Endothelial cell of umbilical vein (primary cell): ENCODE measurements around the gene EIF2D. TPM values are rescaled to one million over a fixed set of nuclear protein-coding genes. Genes with fewer than 3 reads are reported as not detected.

ENCODE experiments used
- BruUV-seq: library from RNA; stranded (reverse); fragments of 400-500 nt; replicated peaks from 2 replicates; lab custom pipeline; 2021; lab: Mats Ljungman, UMichigan
- CTCF ChIA-PET: fragments of 300-600, 350-600 bp; sonication (Branson Sonifier 250); formaldehyde crosslinking; loops from one replicate; lab custom pipeline; 2021; ENCODE audit warnings: antibody characterized with exemption, inconsistent platforms; lab: Charles Lee
- POLR2A ChIA-PET: fragments of 300-600, 350-600 bp; sonication (Branson Sonifier 250); formaldehyde crosslinking; loops from one replicate; lab custom pipeline; 2021; ENCODE audit warnings: antibody characterized with exemption, inconsistent platforms; lab: Charles Lee
- DNase-seq: peaks from one replicate; pipeline ENCODE4 v3.0.0-alpha.2; 2011; ENCODE audit warnings: low read depth, low spot score
- FAIRE-seq: peaks from 2 replicates; lab custom pipeline; 2011; peaks lifted over from hg19 to GRCh38; lab: Jason Lieb, UNC
- H2AFZ ChIP-seq: 2 replicates; pipeline ENCODE4 v1.6.0; 2012; ENCODE audit warnings: low read depth, low read length, control low read depth, inconsistent platforms
- H3K27ac ChIP-seq: 2 replicates; pipeline ENCODE4 v1.5.1; 2011; ENCODE audit warnings: low read depth, mild to moderate bottlenecking, control low read depth, low read length, moderate library complexity; ENCODE audit not compliant: insufficient read depth
- H3K27me3 ChIP-seq, 2 experiments: 2 replicates each; pipeline versions ENCODE4 v1.6.0 to v1.6.1; 2011; ENCODE audit warnings: low read length in 2 of 2, mixed read lengths in 1 of 2; ENCODE audit not compliant: control insufficient read depth in 2 of 2, insufficient read depth in 2 of 2
- H3K36me3 ChIP-seq, 2 experiments: 2 replicates in 1 of 2; 3 replicates in 1 of 2; pipeline ENCODE4 v1.5.1; 2011; ENCODE audit warnings: low read length in 2 of 2, mild to moderate bottlenecking in 1 of 2, moderate library complexity in 1 of 2; ENCODE audit not compliant: control insufficient read depth in 2 of 2, insufficient read depth in 2 of 2; ENCODE audit errors: extremely low read depth in 1 of 2
- H3K4me1 ChIP-seq: 3 replicates; pipeline ENCODE4 v1.5.1; 2011; ENCODE audit warnings: mild to moderate bottlenecking, low read length; ENCODE audit not compliant: control insufficient read depth, insufficient read depth; ENCODE audit errors: extremely low read depth
- H3K4me2 ChIP-seq: 2 replicates; pipeline ENCODE4 v1.6.1; 2011; ENCODE audit warnings: low read length, control low read depth, mixed read lengths; ENCODE audit not compliant: insufficient read depth
- H3K4me3 ChIP-seq, 3 experiments: fragments of 200-600 bp in 1 of 3; sonication (generic), shearing (Covaris generic) in 1 of 3; replicated peaks in 1 of 3; 2 replicates each; pipeline ENCODE4 v1.5.1; 2011 to 2016; ENCODE audit warnings: control low read depth in 3 of 3, low read length in 3 of 3, mild to moderate bottlenecking in 2 of 3, inconsistent platforms in 1 of 3, low read depth in 1 of 3, moderate library complexity in 1 of 3; ENCODE audit not compliant: insufficient read depth in 1 of 3
- H3K79me2 ChIP-seq: 2 replicates; pipeline ENCODE4 v1.6.0; 2012; ENCODE audit warnings: low read length, inconsistent platforms; ENCODE audit not compliant: control insufficient read depth, insufficient read depth
- H3K9ac ChIP-seq: replicated peaks from 2 replicates; pipeline ENCODE3; 2011; ENCODE audit warnings: low read length, control low read depth; ENCODE audit not compliant: insufficient read depth; ENCODE audit errors: extremely low read depth
- H3K9me1 ChIP-seq: replicated peaks from 3 replicates; pipeline ENCODE4 v1.6.0; 2011; ENCODE audit warnings: mild to moderate bottlenecking, low read length; ENCODE audit not compliant: control insufficient read depth, insufficient read depth; ENCODE audit errors: extremely low read depth
- H3K9me3 ChIP-seq: replicated peaks from 2 replicates; pipeline ENCODE4 v1.5.1; 2012; ENCODE audit warnings: low read length, inconsistent platforms; ENCODE audit not compliant: control insufficient read depth, insufficient read depth
- H4K20me1 ChIP-seq: replicated peaks from 2 replicates; pipeline ENCODE3; 2011; ENCODE audit warnings: mild to moderate bottlenecking, low read length; ENCODE audit not compliant: control insufficient read depth, insufficient read depth; ENCODE audit errors: extremely low read depth
- CTCF ChIP-seq, 2 donors: IDR thresholded peaks; 1 replicate in 1 of 2; 2 replicates in 1 of 2; pipeline ENCODE4 v1.5.1; 2011; ENCODE audit warnings: low read length in 2 of 2, mild to moderate bottlenecking in 2 of 2, moderate library complexity in 2 of 2, control low read depth in 1 of 2, inconsistent platforms in 1 of 2, low read depth in 1 of 2; ENCODE audit not compliant: insufficient read depth in 1 of 2; ENCODE audit errors: extremely low read depth in 1 of 2
- EZH2 ChIP-seq: IDR thresholded peaks from 2 replicates; pipeline ENCODE4 v1.6.1; 2012; ENCODE audit warnings: borderline replicate concordance, low read depth, mild to moderate bottlenecking, moderate library complexity, low read length, inconsistent platforms; ENCODE audit not compliant: severe bottlenecking
- FOS ChIP-seq: IDR thresholded peaks from 2 replicates; pipeline ENCODE4 v1.6.1; 2011; ENCODE audit warnings: mild to moderate bottlenecking, low read length, moderate library complexity, borderline replicate concordance; ENCODE audit not compliant: insufficient read depth
- GATA2 ChIP-seq: IDR thresholded peaks from 2 replicates; pipeline ENCODE4 v1.7.0; 2011; ENCODE audit warnings: low read depth, mild to moderate bottlenecking, moderate library complexity, mixed read lengths, low read length; ENCODE audit not compliant: insufficient read length, insufficient read depth
- JUN ChIP-seq: IDR thresholded peaks from 2 replicates; pipeline ENCODE4 v1.6.1; 2011; ENCODE audit warnings: borderline replicate concordance, low read depth; ENCODE audit not compliant: insufficient read length, insufficient read depth
- MAX ChIP-seq: IDR thresholded peaks from 2 replicates; pipeline ENCODE4 v1.6.1; 2011; ENCODE audit not compliant: insufficient read depth, insufficient read length
- MYC ChIP-seq: IDR thresholded peaks from one replicate; pipeline ENCODE4 v1.6.1; 2011; ENCODE audit warnings: mild to moderate bottlenecking, low read depth, low read length
- POLR2A ChIP-seq: IDR thresholded peaks from 2 replicates; pipeline ENCODE4 v1.6.1; 2012; ENCODE audit warnings: low read depth, mild to moderate bottlenecking, control low read depth, low read length
- POLR2AphosphoS5 ChIP-seq: IDR thresholded peaks from 2 replicates; pipeline ENCODE4 v1.6.1; 2012; ENCODE audit warnings: low read depth, mild to moderate bottlenecking, control low read depth, low read length, moderate library complexity; ENCODE audit not compliant: insufficient read depth
- dilution Hi-C: fragments of 300-500 bp; cut with MboI; formaldehyde crosslinking; loops from one replicate; pipeline ENCODE4 v1.15.0; 2019; ENCODE audit warnings: low sequenced_read_pairs; ENCODE audit not compliant: extremely low pct_ligation_motif_present
- intact Hi-C: fragments of 100-400 bp; cut with micrococcal nuclease; formaldehyde crosslinking; loops from one replicate; pipeline ENCODE4 v1.10.0; 2022
- polyA plus RNA-seq, 4 experiments: library from polyadenylated mRNA; depleted of rRNA in 3 of 4; stranded (reverse) in 3 of 4; unstranded in 1 of 4; fragments of >200 nt; gene quantifications; 2 replicates each; pipeline versions ENCODE4 v1.2.1 to v1.2.3, GENCODE V29; 2011 to 2012; ENCODE audit warnings: missing spikeins in 1 of 4
- total RNA-seq: library from RNA; stranded (reverse); gene quantifications from 2 replicates; pipeline ENCODE4 v1.2.3, GENCODE V29; 2021

Gene EIF2D
- total and polyA plus RNA-seq, 2 donors (not counting 3 experiments of a cell fraction or from before 2014, with no cell fraction given), result 48.0 to 54.1 TPM

GRCh38 chr1:206559672-206559995, 52.6 kb downstream of the EIF2D start:
- FAIRE-seq, result no peak
- Histone ChIP-seq H3K27me3 (peaks cover 22 to 24% of the 10 kb centered on the region in 2 experiments), H3K9me3 (no peaks in the 10 kb centered on the region), H3K4me2 (no peak overlapping the region), H2AFZ (no peak overlapping the region), H3K79me2 (no peaks in the 10 kb centered on the region), H4K20me1 (no peaks in the 10 kb centered on the region), H3K4me3 (no peak overlapping the region), H3K4me1 (peaks cover 6% of the 10 kb centered on the region), H3K9ac (no peak overlapping the region), H3K27ac (no peak overlapping the region), H3K9me1 (no peaks in the 10 kb centered on the region), H3K36me3 (no peaks in the 10 kb centered on the region)
- TF ChIP-seq GATA2, result no peak
- no TSS peak for BruUV-seq
- ChIA-PET CTCF (interaction anchor here (1.0 to 1.8 kb wide), 3 partner anchors 9 to 14 kb away, joined by 4 to 11 read pairs (median 5); no protein-coding TSS in a partner anchor), POLR2A (no interaction called here)
- no peak for DNase-seq
- intact Hi-C loops (no loop called here), dilution Hi-C loops (no loop called here)

- Histone ChIP-seq H3K4me1 (peaks cover 6% of the 10 kb centered on the region), H3K9me1 (no peaks in the 10 kb centered on the region), H3K27me3 (peaks cover 24% of the 10 kb centered on the region in 2 experiments), H4K20me1 (no peaks in the 10 kb centered on the region), H3K79me2 (no peaks in the 10 kb centered on the region), H2AFZ (no peak overlapping the region), H3K9ac (no peak overlapping the region), H3K36me3 (no peaks in the 10 kb centered on the region), H3K27ac (no peak overlapping the region), H3K4me2 (no peak overlapping the region), H3K9me3 (no peaks in the 10 kb centered on the region), H3K4me3 (no peak overlapping the region)
- no peak for DNase-seq
- ChIA-PET POLR2A (no interaction called here), CTCF (interaction anchor here (1.0 to 1.8 kb wide), 5 partner anchors 8 to 24 kb away, joined by 4 to 11 read pairs (median 4); no protein-coding TSS in a partner anchor)
- no peak for TF ChIP-seq POLR2A
- no peak for TF ChIP-seq MYC
- no peak for TF ChIP-seq POLR2AphosphoS5
- TF ChIP-seq GATA2, result no peak
- TF ChIP-seq JUN, result no peak
- no peak for TF ChIP-seq EZH2
- no peak for TF ChIP-seq MAX
- TF ChIP-seq FOS, result no peak
- TF ChIP-seq CTCF (IDR thresholded peaks at IDR 0.05; ENCODE audit: extremely low read depth in 1 of 2, insufficient read depth in 1 of 2, low read depth in 1 of 2, low read length in 2 of 2), result no peak
- BruUV-seq, result no TSS peak
- no peak for FAIRE-seq
- dilution Hi-C loops, result no loop called here
- intact Hi-C loops, result no loop called here
These were observed 53.2 kb downstream of the EIF2D start for GRCh38 chr1:206558794-206559671.
